ENCODE results near the gene PNMA3.
"Not testable (repeated sequence)": the region's sequence is repeated elsewhere in the genome, so short reads cannot be mapped to it uniquely, and the experiment has no call there.

Gene PNMA3

DNA sequence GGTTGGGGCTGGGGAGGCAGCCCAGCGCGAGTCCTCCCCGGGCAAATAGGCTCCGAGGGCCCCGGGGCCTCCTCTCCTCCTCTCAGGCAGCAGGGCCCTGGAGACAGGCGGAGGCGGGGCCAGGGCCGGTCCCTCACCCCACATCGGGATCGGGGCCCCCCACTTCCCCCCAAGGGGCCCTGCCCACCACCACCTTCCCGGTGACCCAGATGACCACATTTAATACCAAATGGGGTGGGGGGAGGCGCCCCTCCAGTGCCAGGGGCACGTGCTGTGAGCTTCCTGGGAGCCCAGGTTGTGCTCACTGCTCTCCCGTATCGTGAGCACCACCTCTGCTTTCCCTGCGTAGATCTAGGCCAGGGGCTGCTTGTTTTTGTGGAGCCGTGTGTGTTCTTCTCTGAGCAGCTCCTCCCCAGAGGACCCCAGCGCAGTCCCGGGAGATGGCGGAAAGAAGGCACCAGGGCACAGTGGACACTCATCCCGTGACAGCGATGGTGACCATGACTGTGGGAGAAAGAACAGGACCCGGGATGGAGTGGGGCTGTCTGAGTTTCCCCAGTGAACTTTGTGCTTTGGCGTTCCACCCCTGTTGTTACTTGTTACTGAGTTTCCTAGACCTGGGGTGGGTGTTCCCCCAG, 18.1 kb downstream of the PNMA3 start:
- DNase-seq = no peak

- no peak for DNase-seq
Observed at GRCh38 chrX:153074935-153075334, 18.7 kb downstream of the PNMA3 start.

- DNase-seq = no peak
Observed at GRCh38 chrX:153075366-153075765, 19.1 kb downstream of the PNMA3 start.

GRCh38 chrX:153077437-153078135, 21.3 kb downstream of the PNMA3 start:
- not testable (repeated sequence) for DNase-seq

DNA sequence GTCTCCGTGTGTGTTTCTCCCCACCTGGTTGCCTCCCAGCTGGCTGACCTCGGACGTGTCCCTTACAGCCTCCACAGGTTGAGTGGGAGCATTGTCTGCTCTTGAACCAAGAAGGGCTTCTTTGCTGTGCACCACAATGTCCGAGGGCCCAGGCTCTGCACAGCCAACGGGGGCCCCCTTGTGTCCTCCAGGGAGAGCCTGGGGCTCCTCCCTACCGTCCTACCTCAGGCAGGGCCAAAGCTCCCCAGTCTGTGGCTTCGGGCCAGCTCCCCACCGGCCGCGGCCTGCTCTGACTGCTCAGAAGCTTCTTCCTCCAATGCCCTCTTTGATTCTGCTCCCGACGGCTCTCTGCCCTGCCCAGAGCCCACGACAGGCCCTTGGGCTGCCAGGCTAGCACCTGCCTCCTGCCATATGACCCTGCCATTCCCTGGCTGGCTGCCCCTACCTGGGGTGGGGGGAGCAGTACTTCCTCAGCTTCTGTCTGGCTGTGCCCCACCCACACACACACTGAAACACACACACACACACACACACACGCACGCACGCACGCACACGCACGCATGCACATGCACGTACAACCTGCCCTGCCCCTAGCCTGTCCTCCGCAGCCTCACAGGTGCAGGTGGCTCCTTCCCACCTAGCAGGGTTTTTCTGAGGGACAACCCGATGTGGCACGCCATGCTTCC, 27.1 kb downstream of the PNMA3 start:
- DNase-seq = not testable (repeated sequence)

DNA sequence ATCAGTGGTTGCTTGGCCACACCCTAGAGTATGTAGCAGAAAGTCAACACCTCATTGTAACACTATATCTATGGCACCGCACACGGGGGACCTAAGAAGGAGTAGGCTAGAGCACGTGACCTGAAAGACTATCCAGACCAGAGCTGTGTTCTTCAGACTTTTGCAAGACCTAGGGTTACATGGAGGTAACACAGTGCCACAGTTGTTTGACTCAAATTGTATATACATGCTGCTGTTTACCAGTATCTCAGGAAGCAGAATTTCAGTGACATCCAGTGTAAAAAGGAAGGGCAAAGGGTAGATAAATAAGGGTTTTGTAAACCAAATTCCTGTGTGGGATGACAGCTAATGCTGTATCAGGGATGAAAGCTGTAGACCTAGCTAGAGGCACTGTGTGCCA, 46.1 kb downstream of the PNMA3 start:
- DNase-seq = no peak

- DNase-seq = not testable (repeated sequence)
Observed at GRCh38 chrX:153104959-153105358, 48.7 kb downstream of the PNMA3 start.

- not testable (repeated sequence) for DNase-seq
Observed at GRCh38 chrX:153106092-153106801, 50.0 kb downstream of the PNMA3 start.
